GM21717 (cell line): ENCODE measurements around the gene WNK1.

Source experiments
- ATAC-seq: cut with Tn5 transposase; IDR thresholded peaks from one replicate; pipeline ENCODE4 v1.9.1; 2021; ENCODE audit warnings: mild to moderate bottlenecking, moderate library complexity; ENCODE audit not compliant: unreplicated experiment

WNK1 gene

DNA sequence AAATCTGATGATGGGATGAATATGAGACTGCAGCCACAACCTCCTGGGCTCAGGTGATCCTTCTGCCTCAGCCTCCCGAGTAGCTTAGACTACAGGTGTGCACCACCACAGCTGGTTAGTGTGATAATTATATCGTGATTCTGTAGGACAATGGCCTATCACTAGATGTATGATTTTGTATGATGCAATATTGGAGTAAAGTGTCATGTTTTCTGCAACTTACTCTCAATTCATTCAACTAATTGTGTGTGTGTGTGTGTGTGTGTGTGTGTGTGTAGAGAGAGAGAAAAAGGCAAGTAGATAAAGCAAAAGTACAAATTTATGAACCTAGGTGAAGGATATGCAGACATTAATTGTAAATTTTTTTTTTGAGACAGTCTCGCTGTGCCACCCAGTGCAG is 186.4 kb downstream of the WNK1 start:
- ATAC-seq, result no peak

GRCh38 chr12:943051-943450 is 190.7 kb downstream of the WNK1 start:
- ATAC-seq, result no peak

- no peak for ATAC-seq
Observed at GRCh38 chr12:944211-944610, 191.8 kb downstream of the WNK1 start.

GRCh38 chr12:946212-946611 is 193.8 kb downstream of the WNK1 start:
- ATAC-seq, result no peak

DNA sequence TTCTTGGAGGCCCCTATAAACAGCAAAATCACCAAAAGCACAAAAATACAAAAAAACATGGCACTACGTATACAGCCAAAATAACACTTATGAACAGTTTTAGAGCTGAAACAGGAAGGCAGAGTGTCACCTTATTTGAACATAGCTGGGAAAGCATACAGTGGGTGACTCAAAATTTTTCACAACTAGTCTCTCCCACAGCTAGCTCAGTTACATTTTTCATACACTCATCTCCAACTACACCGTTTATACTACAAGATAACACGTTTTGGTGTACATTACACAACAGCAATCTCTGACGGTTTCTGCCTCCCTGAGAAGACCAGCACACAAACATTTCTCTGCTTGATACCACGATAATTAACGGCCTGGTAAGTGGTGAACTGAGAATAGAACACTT is 194.3 kb downstream of the WNK1 start:
- ATAC-seq, result no peak

- ATAC-seq, result no peak
Observed at GRCh38 chr12:948238-948637, 195.9 kb downstream of the WNK1 start.

DNA sequence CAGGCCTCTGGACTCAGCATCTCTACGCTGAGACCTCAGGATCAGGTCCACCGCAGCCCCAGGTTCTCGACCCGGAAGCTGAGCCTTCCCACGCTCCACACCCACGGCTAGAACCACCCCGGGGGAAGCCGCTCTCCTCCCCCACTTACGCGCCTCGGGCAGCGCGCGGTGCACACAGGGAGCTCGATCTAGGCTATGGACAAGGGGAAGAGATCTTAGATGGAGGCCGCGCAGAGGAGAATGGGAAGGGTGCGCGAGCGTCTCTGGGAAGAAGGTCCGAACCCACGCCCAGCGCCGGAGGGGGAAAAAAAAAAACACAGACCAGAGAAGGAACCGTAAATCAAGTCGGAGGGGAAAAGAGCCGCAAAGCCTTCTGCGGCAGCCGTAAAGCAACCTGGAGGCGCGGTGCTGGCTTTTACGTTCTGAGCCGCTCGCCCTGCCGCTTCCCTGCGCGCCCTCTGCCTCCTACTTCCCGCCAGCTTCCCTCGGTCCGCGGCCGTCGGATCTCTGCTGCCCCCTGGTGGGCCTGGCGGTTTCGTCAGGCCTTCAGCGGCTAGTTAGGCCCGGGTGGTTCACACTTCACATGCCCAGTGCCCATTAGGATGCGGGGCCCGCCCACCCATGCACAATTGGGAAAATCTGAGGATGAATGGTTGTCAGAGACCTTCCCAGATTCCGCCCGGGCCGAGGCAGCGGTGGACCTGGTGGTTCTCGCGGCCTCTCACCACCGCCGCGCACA is 197.2 kb downstream of the WNK1 start, which contains the start of gene RAD52:
RAD52 (minus strand) TSS at position 242 of the 739 bp plus-strand sequence. CDS start 16,636 bp downstream, outside the sequence.
- peak; percentile 80 for ATAC-seq

GRCh38 chr12:951176-951575 is 198.8 kb downstream of the WNK1 start:
- no peak for ATAC-seq

DNA sequence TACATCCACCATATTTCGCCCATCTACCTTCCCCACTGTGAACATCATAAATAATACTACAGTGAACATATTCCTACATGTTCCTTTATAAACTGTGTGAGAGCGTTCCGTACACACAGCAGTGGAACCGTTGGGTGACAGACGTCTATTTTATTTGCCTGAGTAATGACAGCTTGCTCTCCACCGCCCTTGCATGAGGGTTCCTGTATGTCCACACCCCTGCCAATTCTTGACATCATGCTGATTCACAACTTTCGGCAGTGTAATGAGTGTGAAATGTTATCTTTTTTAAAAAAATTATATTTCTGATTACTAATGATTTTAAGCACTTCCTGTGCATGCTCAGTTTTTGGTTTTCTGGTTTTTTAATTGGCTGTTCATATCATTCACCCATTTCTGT is 201.4 kb downstream of the WNK1 start:
- ATAC-seq, result no peak

- ATAC-seq, result no peak
Observed at GRCh38 chr12:954741-955140, 202.4 kb downstream of the WNK1 start.

DNA sequence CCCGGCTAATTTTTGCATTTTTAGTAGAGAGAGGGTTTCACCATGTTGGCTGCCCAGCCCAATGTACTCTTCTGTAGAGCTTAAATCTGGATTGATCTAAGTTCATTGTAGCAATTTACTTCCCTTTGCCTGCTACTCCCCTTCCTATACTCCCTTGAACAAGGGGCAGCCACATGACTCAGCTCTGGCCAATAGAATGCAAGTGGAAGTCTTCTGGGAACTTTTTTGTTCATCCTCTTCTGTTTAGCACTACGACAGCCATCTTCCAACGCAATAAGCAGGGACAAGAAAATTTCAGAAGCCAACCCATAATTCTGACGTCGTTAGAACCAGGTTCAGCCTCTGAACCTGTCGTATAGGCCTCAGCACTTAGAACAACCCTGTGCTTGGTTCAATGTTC is 203.6 kb downstream of the WNK1 start:
- ATAC-seq, result no peak

GRCh38 chr12:958588-959123 is 206.3 kb downstream of the WNK1 start:
- ATAC-seq, result no peak
